Effector memory CD4-positive, alpha-beta T cell (primary cell): Measurements from ENCODE around the gene CABLES1.

ENCODE experiments used
- DNase-seq, 3 donors: peaks; one replicate each; pipeline ENCODE4 v3.0.0-alpha.2; 2020
- H3K27ac ChIP-seq: 2 replicates; pipeline ENCODE4 v1.7.0; 2013; ENCODE audit warnings: mild to moderate bottlenecking, low read length, moderate library complexity; ENCODE audit not compliant: insufficient read depth, poor library complexity, severe bottlenecking
- H3K27me3 ChIP-seq: replicated peaks from 2 replicates; pipeline ENCODE4 v1.7.0; 2013; ENCODE audit warnings: mild to moderate bottlenecking, low read length; ENCODE audit not compliant: insufficient read depth, control insufficient read depth, poor library complexity, severe bottlenecking
- H3K36me3 ChIP-seq: 2 replicates; pipeline ENCODE4 v1.7.0; 2013; ENCODE audit warnings: mild to moderate bottlenecking, low read length, moderate library complexity; ENCODE audit not compliant: control insufficient read depth, insufficient read depth
- H3K4me1 ChIP-seq: 2 replicates; pipeline ENCODE4 v1.7.0; 2013; ENCODE audit warnings: low read length, mild to moderate bottlenecking; ENCODE audit not compliant: control insufficient read depth, insufficient read depth, poor library complexity, severe bottlenecking
- H3K4me3 ChIP-seq: 2 replicates; pipeline ENCODE4 v1.7.0; 2013; ENCODE audit warnings: low read length, low read depth, mild to moderate bottlenecking; ENCODE audit not compliant: insufficient read depth, poor library complexity, severe bottlenecking
- H3K9me3 ChIP-seq: 2 replicates; pipeline ENCODE4 v1.7.0; 2013; ENCODE audit warnings: mild to moderate bottlenecking, low read length, moderate library complexity; ENCODE audit not compliant: control insufficient read depth

CABLES1 gene

DNA sequence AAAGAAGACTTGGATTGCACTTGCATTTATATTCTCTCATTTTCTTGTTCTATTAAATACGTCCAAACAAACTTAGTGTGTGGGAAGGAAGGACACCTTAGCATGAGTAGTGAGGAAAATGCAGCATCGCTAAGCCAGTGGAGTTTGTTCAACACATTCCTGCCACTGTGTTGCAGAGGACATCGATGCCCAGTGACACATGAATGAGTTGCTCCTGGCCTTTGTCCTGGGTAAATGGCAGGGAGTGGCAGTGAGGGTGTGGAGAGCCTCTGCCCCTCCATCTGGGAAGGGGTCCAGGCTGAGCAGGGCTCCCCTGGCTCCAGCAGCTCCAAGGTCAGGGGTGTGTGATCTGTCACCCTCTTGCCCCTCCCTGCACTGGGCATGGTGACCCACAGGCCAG lies 75.9 kb downstream of the CABLES1 start:
- Histone ChIP-seq H3K27me3 (no peaks in the 10 kb centered on the region), H3K27ac (no peak overlapping the region), H3K4me1 (no peaks in the 10 kb centered on the region), H3K4me3 (no peak overlapping the region), H3K9me3 (no peaks in the 10 kb centered on the region), H3K36me3 (no peaks in the 10 kb centered on the region)
- no peak for DNase-seq

DNA sequence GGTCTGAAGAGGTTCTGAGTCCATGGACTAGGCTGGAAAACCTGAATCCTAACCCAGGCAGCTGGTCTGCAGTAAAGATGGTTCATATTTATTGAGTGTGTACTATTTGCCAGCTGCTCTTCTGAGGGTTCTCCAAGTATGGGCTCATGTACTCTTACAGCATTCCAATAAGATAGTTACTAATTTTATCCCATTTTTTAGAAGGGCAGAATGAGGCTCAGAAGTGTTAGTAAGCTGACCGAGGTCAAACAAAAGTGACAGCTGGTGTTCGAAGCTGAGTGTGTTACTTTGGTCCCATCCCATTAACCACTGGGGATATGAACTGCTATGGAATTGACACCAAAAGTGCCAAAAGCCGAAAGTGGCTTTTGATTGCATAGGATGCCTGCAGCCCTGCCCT lies 76.9 kb downstream of the CABLES1 start:
- Histone ChIP-seq H3K4me3 (no peak overlapping the region), H3K9me3 (no peaks in the 10 kb centered on the region), H3K36me3 (no peaks in the 10 kb centered on the region), H3K27me3 (no peaks in the 10 kb centered on the region), H3K4me1 (no peaks in the 10 kb centered on the region), H3K27ac (no peak overlapping the region)
- DNase-seq: no peak

DNA sequence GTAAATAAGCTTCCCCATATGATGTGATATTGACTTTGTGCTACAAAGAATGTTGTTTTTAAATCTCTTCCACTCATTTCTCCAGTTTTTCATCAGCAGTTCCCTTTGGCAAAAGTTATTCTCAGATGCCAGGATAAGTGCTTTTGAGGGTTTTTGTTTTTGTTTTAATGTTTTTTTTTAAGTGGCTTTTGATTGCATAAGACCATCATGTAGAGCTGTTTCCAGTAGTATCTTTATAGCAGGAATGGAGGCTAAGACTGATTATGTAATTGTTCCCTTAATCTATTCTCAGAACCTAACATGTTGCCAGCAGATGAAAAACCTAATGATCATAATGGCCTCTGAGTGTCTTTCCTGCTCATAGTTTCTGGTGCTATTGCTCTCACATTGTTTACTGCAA lies 77.9 kb downstream of the CABLES1 start:
- Histone ChIP-seq H3K9me3 (no peaks in the 10 kb centered on the region), H3K27me3 (no peaks in the 10 kb centered on the region), H3K27ac (no peak overlapping the region), H3K4me1 (no peaks in the 10 kb centered on the region), H3K4me3 (no peak overlapping the region), H3K36me3 (no peaks in the 10 kb centered on the region)
- no peak for DNase-seq

DNA sequence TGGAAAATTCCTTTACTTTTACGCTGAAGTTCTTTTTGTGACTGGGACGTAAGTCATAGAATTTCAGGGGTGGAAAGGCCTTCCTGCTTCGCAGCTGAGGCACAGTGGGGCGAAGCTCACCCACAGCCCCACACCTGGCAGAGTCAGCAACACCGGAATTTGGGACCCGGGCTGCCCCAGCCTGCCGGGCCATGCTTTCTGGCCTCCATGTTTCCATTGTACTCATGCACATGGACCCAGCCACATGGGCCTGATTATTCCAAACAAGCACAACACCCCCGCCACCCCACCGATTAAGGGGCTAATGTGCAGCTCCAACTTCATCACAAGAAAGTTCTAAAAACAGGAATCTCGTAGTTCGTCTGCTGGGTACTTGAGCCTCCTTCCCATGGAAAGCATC lies 82.5 kb downstream of the CABLES1 start:
- no peak overlapping the region for H3K27ac ChIP-seq
- no peaks in the 10 kb centered on the region for H3K4me1 ChIP-seq
- H3K36me3 ChIP-seq: no peaks in the 10 kb centered on the region
- H3K27me3 ChIP-seq: no peaks in the 10 kb centered on the region
- H3K9me3 ChIP-seq: no peaks in the 10 kb centered on the region
- no peak for DNase-seq
- H3K4me3 ChIP-seq: no peak overlapping the region

DNA sequence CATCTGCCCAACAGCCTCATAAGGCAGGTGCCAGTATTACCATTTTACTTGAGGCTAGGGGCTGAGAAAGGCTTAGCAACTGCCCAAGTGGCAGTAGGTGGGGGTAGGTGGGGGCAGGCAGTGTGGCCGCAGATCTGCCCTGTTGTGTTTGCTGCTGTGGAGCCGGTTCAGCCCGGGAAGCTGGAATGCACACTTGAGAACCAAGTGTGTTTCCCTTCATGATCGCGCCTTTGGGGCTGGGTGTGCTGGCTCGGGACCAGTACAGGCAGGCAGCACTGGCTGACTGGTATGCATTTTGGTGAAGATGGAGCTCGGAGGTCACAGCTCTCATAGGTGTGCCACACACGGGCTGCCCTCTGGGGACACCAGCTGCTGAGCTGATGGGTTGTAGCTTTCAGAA lies 85.1 kb downstream of the CABLES1 start:
- no peak for DNase-seq
- Histone ChIP-seq H3K4me3 (no peak overlapping the region), H3K27me3 (no peaks in the 10 kb centered on the region), H3K36me3 (no peaks in the 10 kb centered on the region), H3K9me3 (no peaks in the 10 kb centered on the region), H3K27ac (no peak overlapping the region), H3K4me1 (no peaks in the 10 kb centered on the region)

DNA sequence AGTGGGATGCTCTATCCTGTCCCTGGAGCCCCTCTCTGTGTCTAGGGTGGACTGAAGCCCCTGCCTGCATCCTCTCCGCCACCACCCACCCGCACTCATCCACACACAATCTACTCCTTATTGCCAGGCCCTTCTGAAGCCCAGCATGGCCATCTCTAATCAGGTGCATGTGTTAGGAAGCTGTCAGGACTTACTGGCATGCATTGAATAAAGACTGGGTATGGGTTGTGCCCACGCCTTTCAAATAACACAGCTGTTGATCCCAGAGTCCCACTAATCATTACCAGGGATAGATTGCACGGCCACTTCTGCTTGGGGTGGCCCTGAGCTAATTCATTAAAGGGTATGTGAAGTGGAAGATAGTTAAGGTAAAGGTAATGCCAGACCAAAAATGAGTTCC lies 88.4 kb downstream of the CABLES1 start:
- Histone ChIP-seq H3K36me3 (no peaks in the 10 kb centered on the region), H3K27ac (no peak overlapping the region), H3K4me3 (no peak overlapping the region), H3K27me3 (no peaks in the 10 kb centered on the region), H3K4me1 (no peaks in the 10 kb centered on the region), H3K9me3 (no peaks in the 10 kb centered on the region)
- DNase-seq: no peak

DNA sequence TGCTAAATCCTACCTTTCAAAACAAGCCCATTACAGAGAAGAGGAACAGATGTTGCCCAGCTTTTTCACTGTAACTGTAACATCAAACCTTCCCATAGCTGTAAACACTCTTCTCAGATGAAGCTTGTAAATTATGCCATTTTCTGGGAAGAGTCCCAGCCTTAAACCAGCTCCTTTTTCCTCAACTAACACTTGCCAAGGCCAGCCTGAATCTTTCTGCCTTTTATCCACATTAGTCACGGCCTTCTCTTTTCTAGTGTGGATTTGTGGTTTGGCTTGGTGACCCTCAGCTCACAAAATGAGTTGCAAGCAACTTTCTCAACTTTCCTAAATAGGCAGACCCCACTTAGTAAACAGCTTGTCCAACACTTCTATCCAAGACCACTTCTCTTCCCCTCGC lies 90.2 kb downstream of the CABLES1 start:
- Histone ChIP-seq H3K36me3 (no peaks in the 10 kb centered on the region), H3K4me1 (no peaks in the 10 kb centered on the region), H3K9me3 (no peaks in the 10 kb centered on the region), H3K27ac (no peak overlapping the region), H3K27me3 (no peaks in the 10 kb centered on the region), H3K4me3 (no peak overlapping the region)
- DNase-seq: no peak

DNA sequence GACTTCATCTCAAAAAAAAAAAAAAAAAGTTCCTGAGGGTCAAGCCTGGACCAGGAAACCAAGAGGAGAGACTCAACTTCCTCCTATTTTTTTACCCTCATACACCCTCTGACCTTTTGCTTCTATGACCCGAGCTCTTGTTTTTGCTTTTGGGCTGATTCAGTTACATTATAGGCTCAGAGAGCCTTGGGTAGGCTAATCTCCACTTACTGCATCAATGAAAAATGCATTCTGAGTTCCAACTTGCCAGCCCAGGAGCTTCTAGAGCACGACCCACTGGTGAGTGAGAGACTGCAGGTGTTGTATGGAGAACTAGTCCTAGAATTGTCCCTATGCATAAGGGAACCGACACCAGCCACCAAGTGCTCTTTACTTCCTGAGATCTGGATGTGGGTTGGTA lies 91.1 kb downstream of the CABLES1 start:
- Histone ChIP-seq H3K27me3 (no peaks in the 10 kb centered on the region), H3K9me3 (no peaks in the 10 kb centered on the region), H3K4me3 (no peak overlapping the region), H3K27ac (no peak overlapping the region), H3K36me3 (no peaks in the 10 kb centered on the region), H3K4me1 (no peaks in the 10 kb centered on the region)
- DNase-seq: no peak

DNA sequence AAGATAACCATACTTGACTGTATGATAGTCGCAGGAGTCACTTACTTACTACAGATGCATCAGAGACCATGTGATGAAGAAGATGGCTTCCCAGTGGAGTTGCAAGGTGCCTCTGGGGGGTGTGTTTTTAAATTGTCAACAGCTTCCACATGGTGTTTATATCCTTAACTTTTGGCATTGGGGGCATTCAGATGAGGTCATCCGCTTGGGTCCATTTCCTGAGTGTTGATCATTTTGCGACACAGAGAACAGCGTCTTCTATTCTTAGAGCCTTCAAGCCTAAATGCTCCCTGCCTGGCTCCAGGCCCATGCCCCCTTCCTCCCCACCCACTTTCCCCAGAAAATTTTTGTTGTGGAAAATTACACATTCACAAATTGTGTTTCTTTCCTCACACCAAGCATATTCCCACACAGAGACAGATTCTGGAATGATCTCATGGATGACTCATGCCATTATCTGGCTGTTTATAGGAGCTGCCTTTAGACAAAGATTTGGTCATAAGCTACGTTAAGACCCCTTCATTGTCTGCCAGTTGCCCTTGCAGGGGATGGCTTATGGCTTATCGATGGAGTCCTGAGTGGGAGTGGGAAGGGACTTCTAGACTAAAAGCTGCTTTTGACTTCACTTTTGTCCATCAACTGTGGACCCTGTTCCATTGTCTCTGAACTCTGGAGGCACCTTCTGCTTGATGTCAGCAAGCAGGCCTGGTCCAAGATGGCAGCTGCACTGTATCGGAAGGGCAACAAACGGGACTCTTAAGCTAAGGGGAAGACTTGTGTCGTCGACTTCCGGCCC lies 91.8 kb downstream of the CABLES1 start:
- no peaks in the 10 kb centered on the region for H3K9me3 ChIP-seq
- H3K4me1 ChIP-seq: peaks cover 6% of the 10 kb centered on the region
- H3K4me3 ChIP-seq: no peak overlapping the region
- no peak for DNase-seq
- H3K27ac ChIP-seq: no peak overlapping the region
- no peaks in the 10 kb centered on the region for H3K27me3 ChIP-seq
- H3K36me3 ChIP-seq: no peaks in the 10 kb centered on the region

DNA sequence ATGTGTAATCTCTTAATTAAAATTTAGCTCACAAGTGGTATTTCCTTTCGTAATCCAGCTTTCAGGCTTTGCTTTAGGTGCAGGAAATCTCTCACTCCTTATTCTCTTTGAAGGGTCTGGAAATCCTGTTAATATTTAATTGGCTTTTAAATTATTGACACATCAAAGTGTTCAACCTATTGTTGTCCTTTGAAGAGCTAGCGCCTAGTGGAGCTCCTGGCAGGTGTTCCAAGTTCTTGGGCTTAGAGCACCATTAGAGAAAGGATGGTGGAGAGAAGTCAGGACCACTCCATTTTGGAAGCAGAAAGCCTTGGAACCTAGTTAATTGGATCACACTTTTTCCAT lies 92.4 kb downstream of the CABLES1 start:
- H3K27ac ChIP-seq: no peak overlapping the region
- peaks cover 6% of the 10 kb centered on the region for H3K4me1 ChIP-seq
- H3K4me3 ChIP-seq: no peak overlapping the region
- no peaks in the 10 kb centered on the region for H3K27me3 ChIP-seq
- no peak for DNase-seq
- no peaks in the 10 kb centered on the region for H3K36me3 ChIP-seq
- H3K9me3 ChIP-seq: no peaks in the 10 kb centered on the region
